Stimulated activated naive CD4-positive, alpha-beta T cell (primary cell): ENCODE measurements around the gene RETSAT.
"Not testable (repeated sequence)": the region's sequence is repeated elsewhere in the genome, so short reads cannot be mapped to it uniquely, and the experiment has no call there.

Experiments used
- DNase-seq, 6 experiments: peaks; one replicate each; lab custom pipeline; 2025; lab: John Stamatoyannopoulos, UW

RETSAT gene

DNA sequence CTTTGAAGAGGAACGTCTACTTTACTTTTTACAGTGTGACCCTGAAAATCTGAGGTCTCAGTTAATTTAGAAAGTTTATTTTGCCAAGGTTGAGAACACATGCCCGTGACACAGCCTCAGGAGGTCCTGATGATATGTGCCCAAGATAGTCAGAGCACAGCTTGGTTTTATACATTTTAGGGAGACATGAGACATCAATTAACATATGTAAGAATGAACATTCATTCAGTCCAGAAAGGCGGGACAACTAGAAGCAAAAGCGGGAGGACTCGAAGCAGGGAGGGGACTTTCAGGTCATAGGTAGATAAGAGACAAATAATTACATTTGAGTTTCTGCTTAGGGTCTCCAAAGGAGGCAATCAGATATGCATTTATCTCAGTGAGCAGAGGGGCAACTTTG is 23.9 kb upstream of the RETSAT start:
- no peak for DNase-seq

DNA sequence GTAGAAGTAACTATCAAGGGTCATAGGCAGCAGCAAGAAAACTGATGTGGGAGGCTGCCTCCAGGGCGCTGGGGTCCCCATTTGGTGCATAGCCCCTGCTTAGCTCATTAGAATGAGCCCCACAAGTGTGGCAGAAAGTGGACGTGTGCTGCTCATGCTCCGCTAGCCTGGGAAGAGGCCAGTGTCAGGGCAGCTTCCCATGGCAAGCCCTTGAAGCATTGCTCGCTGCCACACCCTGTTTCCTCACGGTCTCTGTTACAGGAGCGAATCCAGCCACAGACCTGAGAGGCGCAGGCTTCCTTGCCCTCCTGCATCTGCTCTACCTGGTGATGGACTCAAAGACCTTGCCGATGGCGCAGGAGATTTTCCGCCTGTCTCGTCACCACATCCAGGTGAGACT is 22.8 kb upstream of the RETSAT start:
- no peak for DNase-seq

DNA sequence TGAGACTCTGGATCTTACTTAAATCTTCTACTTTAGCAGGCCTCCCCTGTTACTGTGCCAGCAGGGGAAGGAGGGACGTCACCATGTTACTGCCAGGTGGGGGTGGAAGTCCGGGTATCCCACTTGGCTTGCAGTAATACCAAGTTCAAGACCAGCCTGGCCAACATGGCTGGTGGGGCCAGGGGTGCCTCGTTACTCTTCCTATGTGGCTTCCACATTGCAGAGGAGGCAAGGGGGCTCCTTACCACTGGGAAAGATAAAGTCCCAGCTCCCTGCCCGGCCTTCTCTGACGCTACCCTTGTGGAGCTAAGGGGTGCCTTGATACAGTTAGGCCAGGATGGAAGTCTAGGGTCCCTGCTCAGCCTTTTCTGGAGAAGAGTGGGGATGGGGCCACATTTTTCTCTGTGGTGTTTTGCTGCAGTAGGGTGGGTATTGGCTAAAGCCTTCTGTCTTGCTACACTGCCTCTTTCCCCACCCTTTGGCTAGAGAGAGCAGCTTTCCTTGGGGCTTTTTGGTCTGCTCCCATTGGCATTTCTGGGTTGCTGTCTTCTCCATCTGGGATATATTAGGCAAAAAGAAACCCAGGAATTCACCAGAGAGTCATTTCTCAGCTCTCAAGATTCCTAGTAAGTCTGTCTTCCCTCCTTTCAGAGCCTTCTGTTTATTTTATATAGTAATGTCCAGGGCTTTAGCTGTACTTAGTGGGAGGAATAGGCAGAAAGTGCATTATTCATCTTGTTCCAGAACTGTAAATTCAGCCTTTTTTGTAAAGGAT is 22.1 kb upstream of the RETSAT start:
- no peak for DNase-seq

DNA sequence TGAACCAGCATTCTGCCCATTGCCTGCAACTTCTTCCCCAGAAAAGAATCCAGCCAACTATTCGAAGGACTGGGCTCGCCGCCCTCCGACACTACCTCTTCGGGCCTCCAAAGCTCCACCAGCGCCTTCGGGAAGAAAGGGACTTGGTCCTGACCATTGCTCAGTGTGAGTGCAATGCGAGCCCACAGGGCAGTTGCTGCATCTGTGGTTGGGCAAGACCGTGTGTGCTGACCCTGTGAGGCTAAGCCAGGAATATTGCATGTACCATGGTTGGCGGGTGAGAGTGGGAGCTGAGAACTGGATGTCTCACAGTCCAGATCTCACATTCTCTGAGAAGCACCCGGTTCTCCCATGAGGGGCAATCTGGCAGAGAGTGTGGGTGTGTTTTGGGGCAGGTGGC is 16.7 kb upstream of the RETSAT start:
- no peak for DNase-seq

DNA sequence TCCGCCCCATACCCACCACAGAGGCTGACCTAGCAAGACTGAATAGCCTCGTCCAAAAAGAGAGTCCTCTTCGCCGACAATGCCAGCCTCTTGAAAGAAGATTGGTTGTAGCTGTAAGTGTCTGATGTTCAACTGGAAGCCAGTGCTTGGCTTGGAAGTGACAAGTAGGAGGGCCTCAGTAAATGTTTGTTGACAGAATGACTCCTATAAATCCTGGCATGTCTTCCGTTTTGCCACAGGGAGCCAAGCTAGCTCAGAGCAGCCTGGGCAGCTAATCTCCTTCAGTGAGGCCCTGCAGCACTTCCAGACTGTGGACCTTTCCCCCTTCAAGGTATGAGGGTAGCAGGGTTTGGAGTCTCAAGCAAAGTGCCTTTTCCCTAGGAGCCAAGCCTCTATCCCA is 15.2 kb upstream of the RETSAT start:
- DNase-seq: no peak

DNA sequence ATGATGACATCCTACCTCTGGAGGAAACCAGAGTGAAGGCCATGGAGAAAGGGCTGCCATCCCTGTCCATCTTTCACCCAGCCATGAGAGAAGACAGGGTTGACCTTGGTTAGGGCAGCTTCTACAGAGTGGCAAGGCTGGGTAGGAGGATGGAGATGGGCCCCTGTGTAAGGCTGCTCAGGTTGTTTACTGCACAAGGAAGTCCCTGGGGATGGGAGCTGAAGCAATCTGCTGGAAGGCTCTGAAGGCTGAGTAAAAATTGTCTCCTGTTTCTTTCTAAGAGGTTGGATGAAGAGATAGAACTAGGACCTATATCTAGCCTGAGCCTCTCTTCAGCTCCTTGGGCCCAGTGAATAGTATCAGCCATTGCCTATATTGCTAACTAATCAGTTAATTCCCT is 14.6 kb upstream of the RETSAT start:
- no peak for DNase-seq

DNA sequence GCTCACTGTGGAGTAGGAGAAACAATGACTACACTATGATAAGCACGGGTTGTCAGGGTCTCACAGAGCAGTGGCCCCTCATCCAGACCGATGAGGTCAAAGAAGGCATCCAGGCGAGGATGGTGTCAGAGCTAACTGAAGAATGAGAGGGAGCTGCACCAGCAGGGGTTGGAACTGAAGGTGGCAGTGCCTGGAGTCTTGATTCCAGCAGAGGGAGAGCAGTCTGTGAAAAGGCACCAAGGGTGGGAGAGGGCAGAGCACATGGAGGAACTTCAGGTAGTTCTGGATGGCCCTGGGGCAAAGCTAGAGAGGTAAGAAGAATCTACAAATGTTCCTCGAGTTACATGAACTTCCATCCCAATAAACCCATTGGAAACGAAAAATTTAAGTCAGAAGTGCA is 12.9 kb upstream of the RETSAT start:
- DNase-seq: no peak

DNA sequence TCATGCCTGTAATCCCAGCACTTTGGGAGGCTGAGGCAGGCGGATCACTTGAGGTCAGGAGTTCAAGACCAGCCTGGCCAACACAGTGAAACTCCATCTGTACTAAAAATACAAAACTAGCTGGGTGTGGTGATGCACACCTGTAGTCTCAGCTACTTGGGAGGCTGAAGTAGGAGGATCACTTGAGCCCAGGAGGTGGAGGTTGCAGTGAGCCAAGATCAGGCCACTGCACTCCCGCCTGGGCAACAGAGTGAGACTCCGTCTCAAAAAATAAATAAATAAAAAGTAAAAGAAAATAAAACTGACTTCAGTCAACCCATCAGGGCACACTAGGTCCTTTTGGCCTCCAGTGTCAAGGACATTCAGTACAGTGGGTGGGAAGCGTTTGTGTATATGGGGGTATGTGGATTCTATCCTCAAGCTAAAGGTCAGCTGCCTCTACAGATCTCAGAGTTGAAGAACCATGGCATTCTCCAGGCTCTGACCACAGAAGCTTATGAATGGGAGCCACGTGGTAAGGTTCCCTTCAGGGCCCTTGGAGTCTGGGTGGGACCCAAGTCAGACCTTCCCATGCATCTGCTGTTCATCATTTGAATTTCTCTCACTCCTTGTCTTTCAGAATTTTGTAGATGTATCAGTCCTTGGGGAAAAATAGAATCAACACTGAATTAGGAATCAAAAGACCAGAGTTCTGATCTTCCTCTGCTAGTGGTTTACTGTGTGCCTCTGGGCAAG is 8.5 kb upstream of the RETSAT start:
- not testable (repeated sequence) for DNase-seq

DNA sequence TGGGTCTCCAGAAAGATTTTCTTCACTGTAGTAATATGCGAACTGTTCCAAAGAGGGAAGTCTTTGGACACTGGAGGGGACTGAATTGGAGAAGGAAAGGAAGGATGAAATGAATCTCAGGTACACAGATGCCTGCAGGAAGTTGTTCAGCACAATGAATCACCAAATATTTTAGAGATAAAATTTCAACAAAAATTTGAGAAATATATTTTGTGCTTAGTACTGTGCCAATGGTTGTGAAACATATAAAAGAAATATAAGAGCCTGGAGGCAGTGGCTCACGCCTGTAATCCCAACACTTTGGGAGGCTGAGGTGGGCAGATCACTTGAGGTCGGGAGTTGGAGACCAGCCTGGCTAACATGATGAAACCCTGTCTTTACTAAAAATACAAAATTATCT is 3.4 kb upstream of the RETSAT start:
- DNase-seq: no peak

DNA sequence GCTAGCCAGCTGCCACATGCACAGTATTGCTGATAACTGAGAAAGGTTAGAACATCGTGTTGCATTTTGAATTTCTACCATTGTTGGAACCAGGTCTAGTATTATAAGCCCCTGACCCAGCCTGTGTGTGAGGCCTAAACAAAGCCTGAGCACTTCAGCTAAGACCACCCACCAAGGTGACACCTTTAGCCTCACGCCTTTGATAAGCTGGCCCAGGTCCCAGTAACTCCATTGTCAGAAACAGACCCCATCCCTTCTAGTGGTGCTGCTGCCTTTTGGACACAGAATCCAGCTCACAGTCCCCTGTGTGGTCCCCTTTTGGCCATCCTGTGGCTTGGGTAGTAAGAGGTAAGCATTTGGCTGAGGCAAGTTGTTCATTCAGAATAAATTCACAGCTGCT is 1.9 kb upstream of the RETSAT start:
- no peak for DNase-seq

DNA sequence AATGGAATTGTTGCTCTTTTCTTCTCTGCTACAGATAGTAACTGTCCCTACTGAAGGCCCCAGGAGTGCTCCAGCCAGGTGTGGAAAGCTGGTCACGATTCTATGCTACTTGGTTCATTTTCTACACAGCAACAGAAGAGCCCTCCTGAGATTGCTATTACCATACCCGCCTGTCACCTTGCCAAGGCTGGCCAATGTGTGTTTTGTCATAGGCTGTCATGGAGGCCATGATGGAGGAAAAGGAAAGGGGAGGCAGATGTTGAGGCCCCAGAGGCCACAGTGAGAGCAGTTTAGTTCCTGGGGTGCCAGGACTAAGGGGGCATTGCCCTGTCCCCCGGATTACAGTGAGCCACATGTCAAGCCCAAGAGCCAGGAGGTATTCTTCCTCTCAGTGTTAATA is 1.2 kb upstream of the RETSAT start:
- DNase-seq: no peak

DNA sequence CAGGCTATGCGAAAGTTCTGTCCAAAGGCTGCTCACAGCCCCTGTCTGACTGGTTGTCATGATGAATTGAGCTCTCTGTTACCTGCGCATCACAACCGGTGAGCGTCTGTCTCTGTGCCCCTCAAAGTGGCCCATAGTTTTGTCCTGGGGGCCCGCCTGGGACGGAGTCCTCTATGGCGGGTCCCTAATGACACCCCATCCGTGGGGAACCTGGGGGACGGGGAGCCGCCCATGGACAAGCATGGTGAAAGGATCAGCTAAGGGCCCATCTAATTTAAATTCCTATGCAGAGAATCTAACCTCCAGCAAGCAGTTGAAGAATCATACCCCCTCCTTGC is 714 bp upstream of the RETSAT start:
- DNase-seq: no peak

DNA sequence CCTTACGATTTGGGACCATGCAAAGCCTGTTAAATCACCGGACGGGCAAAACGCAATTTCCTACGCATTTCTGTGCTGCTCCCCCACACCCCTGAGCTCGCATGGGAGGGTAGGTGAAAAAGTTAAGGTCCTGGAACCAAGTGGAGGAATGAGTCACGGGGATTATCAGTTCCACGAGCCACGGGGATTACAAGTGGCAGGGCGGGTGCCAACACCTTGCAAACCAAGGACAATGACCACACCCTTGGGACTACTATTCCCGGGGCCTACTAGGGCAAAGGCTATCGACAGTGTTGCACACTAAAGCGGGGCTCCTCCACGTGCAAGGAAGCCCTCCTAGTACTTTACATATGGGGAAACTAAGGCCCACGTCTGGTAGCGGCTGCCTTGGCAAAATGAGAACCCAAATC is 447 bp downstream of the RETSAT start:
- DNase-seq: peak in 1 of 6 experiments; percentile 27

DNA sequence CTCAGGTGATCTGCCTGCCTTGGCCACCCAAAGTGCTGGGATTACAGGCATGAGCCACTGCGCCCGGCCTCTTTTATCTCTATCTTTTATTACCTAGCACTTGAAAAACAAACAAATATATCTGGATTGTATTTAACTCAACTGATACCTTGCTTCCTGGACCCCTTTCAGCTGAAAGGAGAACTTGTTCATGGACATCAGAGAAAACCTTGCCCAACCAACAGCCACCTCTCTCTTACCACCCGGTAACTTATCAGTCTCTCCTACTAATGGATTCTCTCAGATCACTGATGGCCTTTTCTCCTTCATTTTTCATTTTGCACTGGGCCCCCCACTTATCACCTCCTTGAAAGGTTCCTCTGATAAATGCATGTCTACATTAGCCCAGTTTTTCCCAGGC is 6.7 kb downstream of the RETSAT start:
- DNase-seq: no peak

DNA sequence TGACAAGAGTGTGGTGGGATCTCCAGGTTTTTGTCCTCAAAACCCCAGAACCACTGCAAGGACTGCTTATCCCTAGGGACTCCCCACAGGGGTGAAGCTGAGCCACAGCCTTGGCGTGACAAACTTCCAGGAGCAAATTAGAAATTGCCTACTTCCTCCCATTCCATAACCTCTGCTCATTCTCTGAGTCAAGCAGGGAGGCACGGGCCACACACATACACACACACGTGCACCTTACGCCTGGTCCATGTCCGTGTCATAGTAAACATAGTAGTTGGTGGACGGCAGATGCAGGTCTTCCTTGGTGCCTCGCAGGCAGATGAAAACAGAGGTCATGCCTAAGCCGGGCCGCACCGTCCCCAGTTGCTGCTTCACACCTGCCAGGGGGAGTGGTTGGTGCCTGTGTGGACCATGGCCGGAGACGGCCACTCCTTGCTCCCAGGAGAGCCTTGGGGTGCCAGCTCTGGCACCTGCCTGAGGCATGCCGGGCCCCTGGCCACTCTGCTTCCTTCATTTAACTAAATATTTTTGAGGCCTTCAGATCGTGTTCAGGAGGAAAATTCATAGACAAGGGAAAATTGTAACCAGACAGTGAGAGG is 9.9 kb downstream of the RETSAT start:
- no peak for DNase-seq

DNA sequence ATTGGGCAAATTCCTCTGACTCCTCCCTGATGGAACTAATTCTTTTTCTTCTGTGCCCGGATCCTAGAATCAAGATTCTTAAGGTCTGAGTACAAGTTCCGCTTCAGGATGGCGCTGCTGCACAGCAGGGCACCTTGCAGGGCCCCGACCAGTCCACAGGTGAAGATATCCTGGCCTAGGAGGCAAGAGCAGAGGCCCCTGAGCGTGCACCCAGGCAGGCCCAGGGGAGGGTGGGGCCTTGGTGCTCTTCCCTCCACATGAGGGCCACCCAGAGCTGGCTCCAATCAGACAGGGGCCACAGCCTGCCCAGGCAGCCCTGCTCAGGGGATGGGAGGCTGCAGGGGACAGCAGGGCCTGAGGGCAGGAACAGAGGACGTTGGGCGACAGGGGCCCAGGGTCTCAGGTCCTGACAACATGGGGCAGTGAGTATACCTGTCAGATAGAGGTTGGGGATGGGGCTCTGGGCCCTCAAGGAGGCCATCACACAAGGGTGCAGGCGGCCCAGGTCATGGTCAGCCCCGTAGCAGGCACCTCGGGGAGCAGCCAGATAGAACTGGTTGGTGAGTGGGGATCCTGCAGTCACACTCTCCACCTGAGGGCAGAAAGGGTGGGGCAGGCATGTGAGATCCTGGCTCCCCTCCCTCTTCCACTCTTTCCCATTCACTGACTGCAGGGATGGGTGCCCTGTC is 11.0 kb downstream of the RETSAT start:
- DNase-seq: not testable (repeated sequence)

DNA sequence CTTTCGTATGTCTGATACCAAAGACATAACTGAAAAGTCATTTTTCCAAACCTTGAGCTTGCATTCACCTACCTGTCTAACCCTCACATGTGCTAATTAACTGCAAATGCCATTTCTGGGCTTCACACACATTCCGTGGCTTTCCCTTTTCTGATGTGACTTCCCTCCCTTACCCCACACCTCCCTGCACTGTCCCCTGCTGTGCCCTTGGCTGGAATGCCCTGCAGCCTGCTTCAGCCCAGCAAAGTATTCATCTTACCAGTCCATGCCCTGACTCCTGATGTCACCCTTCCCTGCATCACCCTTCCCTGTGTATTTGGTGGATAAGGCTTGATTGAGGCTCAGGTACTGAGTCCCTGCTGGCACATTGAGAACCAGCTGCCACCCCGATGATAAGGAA is 12.2 kb downstream of the RETSAT start:
- DNase-seq: no peak

DNA sequence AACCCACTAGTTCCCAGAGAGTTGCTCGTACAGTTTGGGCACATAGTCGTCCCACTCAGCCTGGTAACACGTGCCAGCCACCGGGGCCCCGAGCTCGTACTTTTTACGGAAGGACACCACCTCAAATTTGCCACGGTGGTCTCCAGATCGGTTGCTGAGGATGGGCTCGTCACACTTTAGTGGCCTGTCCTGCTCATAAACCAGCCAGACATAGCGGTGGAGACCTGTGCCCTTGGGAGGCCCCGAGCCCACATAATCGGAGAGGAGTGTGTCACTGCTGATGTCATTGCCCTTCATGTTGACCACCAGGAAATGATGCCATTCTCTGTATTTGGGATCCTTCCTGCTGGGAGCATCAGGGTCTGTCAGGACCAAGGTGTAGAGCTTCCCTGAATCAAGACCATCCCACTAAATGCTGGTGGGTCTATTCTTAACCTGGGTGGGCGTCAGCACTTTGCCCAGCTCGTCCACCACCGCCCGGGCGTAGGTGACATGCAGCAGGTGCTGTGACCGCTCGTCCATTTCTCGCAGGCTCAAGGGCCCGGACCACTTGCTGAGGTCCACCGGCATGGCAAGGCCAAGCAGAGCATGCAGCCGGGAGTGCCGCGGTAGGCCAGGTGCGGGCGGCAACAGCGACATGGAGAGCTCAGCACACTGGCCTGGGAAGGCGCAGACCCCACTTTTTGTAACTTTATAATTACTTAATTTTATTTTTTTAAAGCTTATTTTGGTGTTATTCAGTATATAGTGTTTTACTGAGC is 12.9 kb downstream of the RETSAT start:
- DNase-seq: no peak

DNA sequence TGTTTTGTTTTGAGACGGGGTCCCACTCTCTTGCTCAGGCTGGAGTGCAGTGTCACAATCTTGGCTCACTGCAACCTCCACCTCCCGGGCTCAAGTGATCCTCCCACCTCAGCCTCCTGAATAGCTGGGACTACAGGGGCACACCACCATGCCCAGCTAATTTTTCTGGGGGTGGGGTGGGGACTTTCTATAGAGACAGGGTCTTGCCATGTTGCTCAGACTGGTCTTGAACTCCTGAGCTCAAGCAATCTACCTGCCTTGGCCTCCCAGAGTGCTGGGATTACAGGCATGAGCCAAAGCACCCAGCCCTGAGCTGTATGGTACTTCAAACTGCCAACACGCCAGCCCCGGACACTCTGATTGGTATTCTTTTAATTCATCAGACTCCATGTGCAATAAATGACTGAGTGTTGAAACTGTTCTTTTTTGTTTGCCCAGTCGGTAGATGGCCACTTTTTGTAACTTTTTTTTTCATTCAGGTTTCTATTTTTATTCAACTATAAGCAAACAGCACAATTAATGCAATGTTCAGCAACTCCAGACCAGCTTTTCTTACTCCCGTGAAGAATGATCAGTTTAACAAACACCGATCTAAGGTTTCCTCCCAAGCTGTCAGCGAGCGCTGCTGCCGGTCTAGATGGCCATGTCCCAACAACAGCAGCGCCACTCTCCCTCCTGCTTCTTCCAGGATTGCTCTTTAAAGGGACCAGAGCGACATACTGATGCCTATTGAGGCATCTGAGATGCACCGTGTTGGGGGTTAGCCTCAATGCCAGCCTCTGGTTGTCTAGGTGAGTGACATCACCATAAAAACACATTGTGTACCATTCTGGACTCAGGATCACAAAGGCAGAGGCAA is 14.1 kb downstream of the RETSAT start:
- no peak for DNase-seq

DNA sequence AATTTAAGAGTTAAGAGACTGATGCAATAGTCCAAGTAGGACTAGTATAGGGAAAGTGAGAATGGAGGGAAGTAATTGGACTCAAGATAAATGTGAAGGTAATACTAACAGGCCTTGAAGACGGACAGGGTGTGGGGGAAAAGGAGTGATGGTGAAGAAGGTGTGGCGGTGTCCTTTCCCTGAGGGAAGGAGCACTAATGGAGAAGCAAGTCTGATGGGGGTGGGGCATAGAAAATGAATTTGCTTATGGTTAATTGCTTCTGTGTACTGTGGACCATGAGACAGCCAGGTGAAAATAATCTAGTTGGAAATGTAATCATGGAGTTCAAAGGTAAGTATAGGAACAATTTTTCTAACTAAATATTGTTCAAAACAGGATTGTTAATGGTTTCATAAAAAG is 19.4 kb downstream of the RETSAT start:
- DNase-seq: no peak

DNA sequence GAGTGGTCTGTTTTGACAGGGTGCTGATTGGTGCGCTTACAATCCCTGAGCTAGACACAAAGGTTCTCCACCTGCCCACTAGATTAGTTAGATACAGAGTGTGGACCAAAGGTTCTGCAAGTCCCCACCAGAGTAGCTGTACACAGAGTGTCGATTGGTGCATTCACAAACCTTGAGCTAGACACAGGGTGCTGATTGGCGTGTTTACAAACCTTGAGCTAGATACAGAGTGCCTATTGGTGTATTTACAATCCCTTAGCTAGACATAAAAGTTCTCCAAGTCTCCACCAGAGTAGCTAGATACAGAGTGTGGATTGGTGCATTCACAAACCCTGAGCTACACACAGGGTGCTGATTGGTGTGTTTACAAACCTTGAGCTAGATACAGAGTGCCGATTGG is 20.5 kb downstream of the RETSAT start:
- not testable (repeated sequence) for DNase-seq
